HepG2 (cell line): Measurements from ENCODE around the gene CTSA. TPM values are rescaled to one million over a fixed set of nuclear protein-coding genes. Genes with fewer than 3 reads are reported as not detected.

Experiments
- CSRNP1 ChIP-seq: sonication (generic); formaldehyde crosslinking; IDR thresholded peaks from 2 replicates; pipeline ENCODE4 v1.8.1; 2023; ENCODE audit warnings: mild to moderate bottlenecking, missing genetic modification reagents
- GATAD2A ChIP-seq: IDR thresholded peaks from 2 replicates; pipeline ENCODE4 v1.6.1; 2016
- HOXA5 ChIP-seq: sonication (generic); formaldehyde crosslinking; IDR thresholded peaks from 2 replicates; pipeline ENCODE4 v1.4.0; 2020; ENCODE audit warnings: missing genetic modification reagents
- IRF2 ChIP-seq: IDR thresholded peaks from 2 replicates; pipeline ENCODE4 v1.6.1; 2018; ENCODE audit warnings: missing genetic modification reagents, missing compliant biosample characterization
- MED8 ChIP-seq: sonication (generic); formaldehyde crosslinking; IDR thresholded peaks from 2 replicates; pipeline ENCODE4 v1.8.1; 2023; ENCODE audit warnings: mild to moderate bottlenecking, missing genetic modification reagents; ENCODE audit not compliant: insufficient replicate concordance
- PBX3 ChIP-seq: sonication (generic); formaldehyde crosslinking; IDR thresholded peaks from 2 replicates; pipeline ENCODE4 v1.8.1; 2023; ENCODE audit warnings: missing genetic modification reagents, inconsistent platforms, borderline replicate concordance
- TAF1 ChIP-seq: sonication (generic); formaldehyde crosslinking; IDR thresholded peaks from 2 replicates; pipeline ENCODE4 v1.4.0; 2020; ENCODE audit warnings: missing genetic modification reagents
- ZBTB14 ChIP-seq: sonication (generic); formaldehyde crosslinking; IDR thresholded peaks from 2 replicates; pipeline ENCODE4 v1.4.0; 2020; ENCODE audit warnings: missing genetic modification reagents
- ZBTB26 ChIP-seq: IDR thresholded peaks from 2 replicates; pipeline ENCODE4 v1.6.1; 2016; ENCODE audit warnings: missing compliant biosample characterization, missing genetic modification reagents, borderline replicate concordance
- ZBTB7B ChIP-seq: sonication (generic); formaldehyde crosslinking; IDR thresholded peaks from 2 replicates; pipeline ENCODE4 v1.4.0; 2020; ENCODE audit warnings: missing genetic modification reagents
- ZFP37 ChIP-seq: sonication (generic); formaldehyde crosslinking; IDR thresholded peaks from 2 replicates; pipeline ENCODE4 v1.4.0; 2020; ENCODE audit warnings: missing genetic modification reagents, borderline replicate concordance
- ZNF383 ChIP-seq: sonication (generic); formaldehyde crosslinking; IDR thresholded peaks from 2 replicates; pipeline ENCODE4 v1.4.0; 2020; ENCODE audit warnings: missing genetic modification reagents, mild to moderate bottlenecking, borderline replicate concordance
- ZNF691 ChIP-seq: sonication (generic); formaldehyde crosslinking; IDR thresholded peaks from 2 replicates; pipeline ENCODE4 v1.4.0; 2020; ENCODE audit warnings: missing genetic modification reagents, low read depth, mild to moderate bottlenecking, borderline replicate concordance
- ZNF75D ChIP-seq: sonication (generic); formaldehyde crosslinking; IDR thresholded peaks from 2 replicates; pipeline ENCODE4 v1.8.1; 2023; ENCODE audit warnings: missing genetic modification reagents, mild to moderate bottlenecking, borderline replicate concordance
- polyA plus RNA-seq, 8 experiments: library from polyadenylated mRNA; depleted of rRNA in 3 of 8; stranded (reverse) in 7 of 8; unstranded in 1 of 8; fragments of >200 nt; fragmentation: Illumina TruSeq in 4 of 8; extraction: Trizol in 4 of 8; gene quantifications; 2 replicates each; pipeline versions ENCODE4 v1.2.1 to v1.2.3, GENCODE V29; 2011 to 2016; ENCODE audit warnings: low read depth in 4 of 8, missing spikeins in 1 of 8, mixed read lengths in 1 of 8; ENCODE audit not compliant: insufficient read depth in 1 of 8
- total RNA-seq, 5 experiments: library from RNA; depleted of rRNA; stranded (reverse); fragments of >200 nt; fragmentation: Illumina TruSeq; extraction: Trizol; gene quantifications; 2 replicates each; pipeline ENCODE4 v1.2.3, GENCODE V29; 2016; ENCODE audit warnings: low read depth in 1 of 5

Gene CTSA
- total and polyA plus RNA-seq, 2 of the 13 experiments (the other 11 are each of a cell fraction or from before 2014, with no cell fraction given) = 202 to 231 TPM

- TF ChIP-seq ZNF75D (CRISPR knock-in tag) (0 out of 2 replicates have a peak, but pooled peaks have one; percentile 31), IRF2 (CRISPR knock-in tag) (no peak), ZFP37 (no peak), PBX3 (no peak), GATAD2A (peak; percentile 53), ZBTB7B (peak; percentile 32; the same call in 1 of the 2 replicates), ZBTB14 (CRISPR knock-in tag) (0 out of 2 replicates have a peak, but pooled peaks have one; percentile 28), MED8 (CRISPR knock-in tag) (peak; percentile 7), ZNF691 (CRISPR knock-in tag) (0 out of 2 replicates have a peak, but pooled peaks have one; percentile 23), ZBTB26 (CRISPR knock-in tag) (no peak), HOXA5 (CRISPR knock-in tag) (peak; percentile 10; the same call in 1 of the 2 replicates), CSRNP1 (CRISPR knock-in tag) (no peak), ZNF383 (CRISPR knock-in tag) (no peak), TAF1 (CRISPR knock-in tag) (peak; percentile 30; the same call in 1 of the 2 replicates)
Measured at GRCh38 chr20:45920462-45921336, 29.6 kb downstream of the CTSA start (continued).
